Skeletal muscle cell (primary cell): ENCODE measurements around the gene GAK.
"Not testable (repeated sequence)": the region's sequence is repeated elsewhere in the genome, so short reads cannot be mapped to it uniquely, and the experiment has no call there.

Experiments
- DNase-seq: peaks from one replicate; pipeline ENCODE4 v3.0.0-alpha.2; 2010; ENCODE audit warnings: low read depth
- H3K4me3 ChIP-seq: 2 replicates; pipeline ENCODE4 v1.5.1; 2011; ENCODE audit warnings: low read depth, mild to moderate bottlenecking, control low read depth, low read length, moderate library complexity

The GAK gene

DNA sequence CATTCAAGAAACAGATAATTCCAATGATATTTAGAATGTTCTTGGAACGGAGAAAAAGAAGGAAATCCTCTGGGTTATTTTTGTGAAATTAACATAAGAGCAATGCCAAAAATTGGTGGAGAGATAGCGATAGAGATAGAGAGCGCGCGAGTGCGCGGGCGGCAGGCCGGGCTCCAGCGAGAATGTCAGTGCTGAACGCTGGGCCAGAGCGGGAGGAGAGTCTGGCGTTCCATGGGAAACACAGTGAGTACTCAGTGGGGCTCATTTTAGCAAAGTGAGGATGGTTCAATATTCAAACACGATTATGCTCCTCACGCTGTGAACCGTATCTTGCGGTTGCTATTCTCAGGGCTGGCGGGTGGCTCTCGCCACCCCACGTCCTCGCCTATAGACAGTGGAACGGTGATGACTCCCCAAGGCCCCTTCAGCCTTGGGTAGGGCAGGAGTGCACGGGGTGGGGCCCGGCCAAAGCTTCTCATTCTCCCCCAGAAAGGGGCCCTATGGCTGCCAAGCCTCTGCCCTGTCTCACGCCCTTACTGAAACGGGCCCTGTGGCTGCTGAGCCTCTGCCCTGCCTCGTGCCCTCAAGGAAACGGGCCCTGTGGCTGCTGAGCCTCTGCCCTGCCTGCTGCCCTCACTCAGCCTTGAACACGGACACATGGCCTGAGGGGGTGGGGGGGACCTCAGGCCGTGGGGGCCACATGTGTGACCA, 123.1 kb downstream of the GAK start:
- no peak overlapping the region for H3K4me3 ChIP-seq
- no peak for DNase-seq

- DNase-seq, result no peak
- no peak overlapping the region for H3K4me3 ChIP-seq
These were observed 124.3 kb downstream of the GAK start for GRCh38 chr4:807792-808191.

GRCh38 chr4:806979-807378, 125.1 kb downstream of the GAK start:
- H3K4me3 ChIP-seq, DNase-seq: not testable (repeated sequence)

- no peak for DNase-seq
- no peak overlapping the region for H3K4me3 ChIP-seq
These were observed 127.3 kb downstream of the GAK start for GRCh38 chr4:804804-805203.

DNA sequence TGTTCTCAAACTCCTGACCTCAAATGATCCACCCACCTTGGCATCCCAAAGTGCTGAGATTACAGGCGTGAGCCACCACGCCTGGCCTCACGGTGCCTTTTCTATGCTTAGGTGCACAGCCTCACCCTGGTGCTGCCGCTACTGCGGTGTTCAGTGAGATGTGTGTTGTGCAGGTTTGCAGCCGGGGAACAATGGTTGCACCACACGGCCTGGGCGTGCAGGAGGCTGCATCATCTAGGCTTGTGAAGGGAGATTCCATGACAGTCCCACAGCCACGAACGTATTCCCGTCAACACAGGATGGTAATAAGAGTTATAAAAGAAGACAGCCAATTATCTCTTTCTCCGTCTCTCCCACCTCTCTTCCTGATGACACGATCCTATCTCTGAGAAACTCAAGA, 128.2 kb downstream of the GAK start:
- H3K4me3 ChIP-seq, result no peak overlapping the region
- DNase-seq, result no peak

DNA sequence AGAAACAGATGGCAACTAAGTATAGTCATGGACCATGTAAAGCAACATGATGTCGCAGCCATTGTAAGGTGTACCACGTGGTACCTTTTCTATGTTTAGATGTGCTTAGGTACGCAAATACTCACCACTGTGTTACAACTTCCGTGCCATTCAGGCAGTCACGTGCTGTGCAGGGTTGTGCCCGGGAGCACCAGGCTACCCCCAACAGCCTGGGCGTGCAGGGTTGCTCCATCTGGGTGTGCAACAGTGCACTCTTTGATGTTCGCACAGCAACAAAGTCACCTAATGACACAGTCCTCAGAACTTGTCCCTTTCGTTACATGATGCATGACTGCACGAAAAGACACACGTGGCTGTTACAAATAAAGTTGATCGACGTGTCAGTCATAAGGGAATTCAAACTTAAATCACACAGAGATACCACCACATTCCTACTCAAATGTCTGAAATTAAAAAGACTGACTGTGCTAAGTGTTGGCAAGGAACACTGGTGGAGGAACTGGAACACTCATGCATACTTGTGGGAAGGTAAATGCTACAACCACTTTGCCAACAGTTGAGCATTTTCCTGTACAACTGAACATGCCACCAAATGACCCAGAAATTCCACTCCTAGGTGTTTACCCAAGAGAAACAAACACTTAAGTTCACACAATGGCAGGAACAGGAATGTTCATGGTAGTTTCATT, 130.5 kb downstream of the GAK start:
- no peak for DNase-seq
- no peak overlapping the region for H3K4me3 ChIP-seq
